Stomach (tissue), 9 donors: ENCODE results near the gene NEMF. TPM values are rescaled to one million over a fixed set of nuclear protein-coding genes. Genes with fewer than 3 reads are reported as not detected.

Experiments
- DNase-seq, 2 donors: peaks; one replicate each; pipeline versions ENCODE4 v3.0.0 to v3.0.0-alpha.2; 2013 to 2019
- H3K27ac ChIP-seq, 5 donors: fragments of 200-600 bp in 4 of 5; sonication (generic) in 4 of 5; one replicate each; pipeline ENCODE4 v1.5.1; 2013 to 2019; ENCODE audit warnings: mild to moderate bottlenecking in 1 of 5, moderate library complexity in 1 of 5
- H3K27me3 ChIP-seq, 3 donors: fragments of 200-600 bp; sonication (generic); one replicate each; pipeline ENCODE4 v1.5.1; 2017 to 2019; ENCODE audit warnings: mixed run types in 1 of 3
- H3K36me3 ChIP-seq, 4 donors: fragments of 200-600 bp; sonication (generic); 1 replicate in 3 of 4; 2 replicates in 1 of 4; pipeline ENCODE4 v1.5.1; 2016 to 2019
- H3K4me1 ChIP-seq, 4 donors: fragments of 200-600 bp; sonication (generic); one replicate each; pipeline ENCODE4 v1.5.1; 2016 to 2019
- H3K4me3 ChIP-seq, 4 donors: fragments of 200-600 bp; sonication (generic) in 3 of 4; one replicate each; pipeline ENCODE4 v1.5.1; 2016 to 2019; ENCODE audit warnings: mild to moderate bottlenecking in 1 of 4
- H3K9me3 ChIP-seq, 4 donors: fragments of 200-600 bp; sonication (generic); one replicate each; pipeline ENCODE4 v1.5.1; 2016 to 2019
- EP300 ChIP-seq: sonication (generic); formaldehyde crosslinking; IDR thresholded peaks from one replicate; pipeline ENCODE4 v1.6.1; 2017; ENCODE audit warnings: antibody characterized with exemption
- POLR2A ChIP-seq, 4 donors: fragments of 450-650 bp; IDR thresholded peaks; one replicate each; pipeline ENCODE4 v1.6.1; 2016; ENCODE audit warnings: antibody characterized with exemption in 4 of 4, control low read depth in 2 of 4, mild to moderate bottlenecking in 1 of 4, moderate library complexity in 1 of 4
- POLR2AphosphoS5 ChIP-seq, 3 donors: sonication (generic); formaldehyde crosslinking; IDR thresholded peaks; one replicate each; pipeline ENCODE4 v1.6.1; 2016; ENCODE audit warnings: antibody characterized with exemption in 3 of 3
- WGBS, 5 donors: extraction: QIAGEN DNeasy Blood & Tissue Kit in 3 of 5; methylation state at CpG; one replicate each; pipeline versions ENCODE4 v1.1.5 to v1.1.7; 2013 to 2018; 5-methylcytosine and 5-hydroxymethylcytosine counted together
- intact Hi-C: fragments of 100-400 bp; cut with DNase I; formaldehyde crosslinking; loops from one replicate; pipeline ENCODE4 v1.15.1; 2023; ENCODE audit warnings: low total_unique reads
- polyA plus RNA-seq, 3 donors: library from polyadenylated mRNA; stranded (reverse); fragments of 200-250 nt; gene quantifications; one replicate each; pipeline ENCODE4 v1.2.3, GENCODE V29; 2013
- total RNA-seq, 5 donors: library from RNA; depleted of rRNA; stranded (reverse); fragments of >200 nt; gene quantifications; one replicate each; pipeline versions ENCODE4 v1.1.0 to v1.2.3, GENCODE V29; 2014 to 2016
- TF ChIP-seq, protein P1 (sequence below), 7 experiments: fragments of 450-650 bp in 4 of 7; fragments of 200-600 bp in 3 of 7; sonication (generic) in 3 of 7; IDR thresholded peaks; one replicate each; pipeline ENCODE4 v1.5.1; 2016 to 2019; ENCODE audit warnings: antibody characterized with exemption in 7 of 7, control low read depth in 2 of 7, mild to moderate bottlenecking in 1 of 7
- donor health status: healthy with polysubstance abuse.
- donor health status: Bipolar disorder and iron deficiency.
- donor health status: healthy.

Gene NEMF
- total and polyA plus RNA-seq, 8 donors, result 14.8 to 478 (median 68.0) TPM

DNA sequence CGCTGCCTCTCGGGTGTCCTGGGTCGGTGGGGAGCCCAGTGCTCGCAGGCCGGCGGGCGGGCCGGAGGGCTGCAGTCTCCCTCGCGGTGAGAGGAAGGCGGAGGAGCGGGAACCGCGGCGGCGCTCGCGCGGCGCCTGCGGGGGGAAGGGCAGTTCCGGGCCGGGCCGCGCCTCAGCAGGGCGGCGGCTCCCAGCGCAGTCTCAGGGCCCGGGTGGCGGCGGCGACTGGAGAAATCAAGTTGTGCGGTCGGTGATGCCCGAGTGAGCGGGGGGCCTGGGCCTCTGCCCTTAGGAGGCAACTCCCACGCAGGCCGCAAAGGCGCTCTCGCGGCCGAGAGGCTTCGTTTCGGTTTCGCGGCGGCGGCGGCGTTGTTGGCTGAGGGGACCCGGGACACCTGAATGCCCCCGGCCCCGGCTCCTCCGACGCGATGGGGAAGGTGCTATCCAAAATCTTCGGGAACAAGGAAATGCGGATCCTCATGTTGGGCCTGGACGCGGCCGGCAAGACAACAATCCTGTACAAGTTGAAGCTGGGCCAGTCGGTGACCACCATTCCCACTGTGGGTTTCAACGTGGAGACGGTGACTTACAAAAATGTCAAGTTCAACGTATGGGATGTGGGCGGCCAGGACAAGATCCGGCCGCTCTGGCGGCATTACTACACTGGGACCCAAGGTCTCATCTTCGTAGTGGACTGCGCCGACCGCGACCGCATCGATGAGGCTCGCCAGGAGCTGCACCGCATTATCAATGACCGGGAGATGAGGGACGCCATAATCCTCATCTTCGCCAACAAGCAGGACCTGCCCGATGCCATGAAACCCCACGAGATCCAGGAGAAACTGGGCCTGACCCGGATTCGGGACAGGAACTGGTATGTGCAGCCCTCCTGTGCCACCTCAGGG, 41.0 kb upstream of the NEMF start:
- peaks cover 31 to 54% (median 41%) of the 10 kb centered on the region in 4 donors for H3K4me1 ChIP-seq
- H3K27ac ChIP-seq, result peak overlapping the region; percentile 99 to 100 (median 100)
- 0 to 1% (median 1%) methylated on average over 36 to 85 of the region's 85 CpGs for WGBS, 5 donors
- H3K36me3 ChIP-seq, result peaks cover 0 to 5% (median 2%) of the 10 kb centered on the region in 4 donors
- H3K4me3 ChIP-seq, result peak overlapping the region; percentile 63 to 99 (median 95)
- H3K9me3 ChIP-seq, result no peaks in the 10 kb centered on the region
- TF ChIP-seq POLR2AphosphoS5 (IDR thresholded peaks at IDR 0.05) (no peak), EP300 (no peak), POLR2A (IDR thresholded peaks at IDR 0.05) (no peak)
- TF ChIP-seq, protein P1, sequence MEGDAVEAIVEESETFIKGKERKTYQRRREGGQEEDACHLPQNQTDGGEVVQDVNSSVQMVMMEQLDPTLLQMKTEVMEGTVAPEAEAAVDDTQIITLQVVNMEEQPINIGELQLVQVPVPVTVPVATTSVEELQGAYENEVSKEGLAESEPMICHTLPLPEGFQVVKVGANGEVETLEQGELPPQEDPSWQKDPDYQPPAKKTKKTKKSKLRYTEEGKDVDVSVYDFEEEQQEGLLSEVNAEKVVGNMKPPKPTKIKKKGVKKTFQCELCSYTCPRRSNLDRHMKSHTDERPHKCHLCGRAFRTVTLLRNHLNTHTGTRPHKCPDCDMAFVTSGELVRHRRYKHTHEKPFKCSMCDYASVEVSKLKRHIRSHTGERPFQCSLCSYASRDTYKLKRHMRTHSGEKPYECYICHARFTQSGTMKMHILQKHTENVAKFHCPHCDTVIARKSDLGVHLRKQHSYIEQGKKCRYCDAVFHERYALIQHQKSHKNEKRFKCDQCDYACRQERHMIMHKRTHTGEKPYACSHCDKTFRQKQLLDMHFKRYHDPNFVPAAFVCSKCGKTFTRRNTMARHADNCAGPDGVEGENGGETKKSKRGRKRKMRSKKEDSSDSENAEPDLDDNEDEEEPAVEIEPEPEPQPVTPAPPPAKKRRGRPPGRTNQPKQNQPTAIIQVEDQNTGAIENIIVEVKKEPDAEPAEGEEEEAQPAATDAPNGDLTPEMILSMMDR (IDR thresholded peaks at IDR 0.05), result no peak
- peak; percentile 67 to 87 for DNase-seq
- intact Hi-C loops, result no loop called here
- H3K27me3 ChIP-seq, result no peaks in the 10 kb centered on the region

DNA sequence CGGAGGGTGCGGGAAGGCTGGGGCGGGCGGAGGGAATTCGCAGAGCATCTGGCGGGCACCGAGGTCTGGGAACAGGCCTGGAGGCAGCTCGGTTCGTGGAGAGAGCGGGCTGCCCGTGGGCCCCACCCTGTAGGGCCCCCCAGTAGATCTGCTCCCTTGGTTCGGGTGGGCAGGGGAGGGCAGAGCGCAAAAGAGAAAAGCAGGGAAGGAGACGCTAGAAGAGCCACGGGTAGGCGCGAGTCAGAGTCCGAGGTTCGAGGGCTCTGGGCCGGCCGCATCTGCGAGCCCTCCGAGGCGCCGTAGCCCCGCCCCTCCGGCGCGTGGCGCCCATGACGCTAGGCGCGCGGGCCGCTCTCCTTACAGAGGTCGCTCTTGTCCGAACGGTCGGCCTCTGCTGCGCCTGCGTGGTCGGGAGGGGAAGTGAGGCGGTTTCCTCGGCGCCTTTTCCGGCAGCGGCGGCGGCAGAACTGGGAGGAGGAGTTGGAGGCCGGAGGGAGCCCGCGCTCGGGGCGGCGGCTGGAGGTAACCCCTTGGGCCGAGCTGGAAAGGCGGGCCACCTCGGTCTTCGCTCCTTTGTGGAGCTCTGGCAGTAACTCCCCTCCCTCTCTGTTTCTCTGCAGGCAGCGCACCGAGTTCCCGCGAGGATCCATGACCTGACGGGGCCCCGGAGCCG, 40.2 kb upstream of the NEMF start, which contains the start of gene ARF6:
Gene ARF6, plus strand, starts transcription at position 447 of the 673 bp plus-strand sequence. CDS start 655 bp downstream, outside the sequence.
- Histone ChIP-seq H3K27ac (peak within 1 kb of the TSS; percentile 99 to 100 (median 100)), H3K36me3 (peaks cover 0 to 5% (median 2%) of the 10 kb centered on the region in 4 donors), H3K4me1 (peaks cover 30 to 46% (median 36%) of the 10 kb centered on the region in 4 donors), H3K4me3 (peak within 1 kb of the TSS; percentile 63 to 99 (median 95)), H3K9me3 (no peaks in the 10 kb centered on the region), H3K27me3 (no peaks in the 10 kb centered on the region)
- TF ChIP-seq POLR2A (IDR thresholded peaks at IDR 0.05) (peak in 2 of 4 donors; percentile 82 to 93), POLR2AphosphoS5 (IDR thresholded peaks at IDR 0.05) (peak; percentile 92 to 98 (median 97)), EP300 (no peak)
- TF ChIP-seq, protein P1 (IDR thresholded peaks at IDR 0.05), result peak in 2 of 7 experiments; percentile 6 to 19
- peak; percentile 99 for DNase-seq
- intact Hi-C loops, result no loop called here
- 0% methylated on average over 46 to 66 of the region's 66 CpGs for WGBS, 5 donors

DNA sequence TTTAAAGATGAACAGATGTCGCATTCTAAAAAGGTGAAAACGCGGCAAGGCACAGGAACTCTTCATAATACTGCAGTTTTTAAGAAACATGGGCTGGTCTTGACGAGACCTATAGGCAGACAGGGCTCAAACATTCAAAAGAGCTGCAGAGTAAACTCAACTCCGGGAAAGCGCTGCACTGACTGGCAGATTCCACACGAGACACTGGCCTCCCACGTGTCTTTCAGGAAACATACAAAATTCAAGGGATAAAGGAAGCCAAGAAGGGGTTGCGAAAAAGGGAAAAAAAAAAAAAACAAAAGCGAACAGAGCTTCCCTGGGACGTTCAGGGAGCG, 39.7 kb upstream of the NEMF start:
- Histone ChIP-seq H3K36me3 (peaks cover 0 to 5% (median 2%) of the 10 kb centered on the region in 4 donors), H3K4me1 (peaks cover 25 to 41% (median 31%) of the 10 kb centered on the region in 4 donors), H3K27ac (peak overlapping the region; percentile 99 to 100 (median 100)), H3K27me3 (no peaks in the 10 kb centered on the region), H3K4me3 (peak overlapping the region; percentile 63 to 99 (median 95)), H3K9me3 (no peaks in the 10 kb centered on the region)
- DNase-seq, result peak; percentile 57 to 92
- WGBS, 5 donors, result 1 to 2% (median 1%) methylated on average over 11 to 12 of the region's 12 CpGs
- intact Hi-C loops, result no loop called here
- TF ChIP-seq, protein P1 (IDR thresholded peaks at IDR 0.05), result peak in 1 of 7 experiments; percentile 16
- TF ChIP-seq POLR2A (IDR thresholded peaks at IDR 0.05) (no peak), POLR2AphosphoS5 (IDR thresholded peaks at IDR 0.05) (no peak), EP300 (no peak)

DNA sequence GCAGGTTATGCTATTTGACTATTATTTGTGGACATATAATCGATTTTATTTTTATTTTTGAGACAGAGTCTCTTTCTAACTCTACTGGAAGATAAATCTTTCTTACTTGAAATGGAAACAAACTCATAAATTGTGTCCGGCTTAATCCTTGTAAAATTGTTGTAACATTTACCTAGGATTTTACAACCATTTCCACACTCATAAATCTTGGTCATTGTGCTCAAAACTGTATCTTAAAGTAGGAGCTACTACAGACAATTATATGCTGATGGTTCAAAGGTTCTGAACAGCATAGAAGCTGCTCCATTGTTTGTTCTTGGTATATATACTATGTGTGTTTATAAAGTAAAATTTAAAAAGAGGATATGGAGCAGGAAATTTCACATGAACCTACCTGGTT, 35.7 kb upstream of the NEMF start:
- Histone ChIP-seq H3K27ac (no peak overlapping the region), H3K4me3 (no peak overlapping the region), H3K27me3 (no peaks in the 10 kb centered on the region), H3K9me3 (no peaks in the 10 kb centered on the region), H3K4me1 (peaks cover 5 to 10% (median 7%) of the 10 kb centered on the region in 4 donors), H3K36me3 (no peaks in the 10 kb centered on the region)
- intact Hi-C loops, result loop anchor here (10.0 kb wide), 1 partner anchor 217 kb away; no protein-coding TSS in a partner anchor
- DNase-seq, result no peak
- TF ChIP-seq EP300, result no peak
- TF ChIP-seq POLR2A (IDR thresholded peaks at IDR 0.05), result no peak
- TF ChIP-seq, protein P1 (IDR thresholded peaks at IDR 0.05), result no peak
- TF ChIP-seq POLR2AphosphoS5 (IDR thresholded peaks at IDR 0.05), result no peak
- WGBS, 5 donors, result 76 to 88% (median 81%) methylated on average over 2 of the region's 2 CpGs
